Measurements from ENCODE around the gene SLC35F3.
"Not testable (repeated sequence)": the region's sequence is repeated elsewhere in the genome, so short reads cannot be mapped to it uniquely, and the experiment has no call there.

Gene SLC35F3

GRCh38 chr1:234111458-234112142 is 207.1 kb downstream of the SLC35F3 start:
- DNase-seq: no peak

GRCh38 chr1:234114648-234115307 is 210.3 kb downstream of the SLC35F3 start:
- DNase-seq: peak; percentile 36

- DNase-seq: no peak
Observed at GRCh38 chr1:234118911-234119310, 214.4 kb downstream of the SLC35F3 start.

- DNase-seq: no peak
Observed at GRCh38 chr1:234119431-234119830, 215.0 kb downstream of the SLC35F3 start.

GRCh38 chr1:234120327-234120944 is 216.0 kb downstream of the SLC35F3 start:
- DNase-seq: no peak

- DNase-seq: not testable (repeated sequence)
Observed at GRCh38 chr1:234121659-234122058, 217.2 kb downstream of the SLC35F3 start.

GRCh38 chr1:234122571-234122970 is 218.1 kb downstream of the SLC35F3 start:
- DNase-seq: not testable (repeated sequence)

GRCh38 chr1:234123867-234124266 is 219.4 kb downstream of the SLC35F3 start:
- no peak for DNase-seq

GRCh38 chr1:234125283-234125682 is 220.8 kb downstream of the SLC35F3 start:
- peak; percentile 24 for DNase-seq

- DNase-seq: no peak
Observed at GRCh38 chr1:234125714-234126113, 221.2 kb downstream of the SLC35F3 start.

GRCh38 chr1:234127026-234127671 is 222.7 kb downstream of the SLC35F3 start:
- DNase-seq: no peak

GRCh38 chr1:234132795-234133194 is 228.3 kb downstream of the SLC35F3 start:
- DNase-seq: no peak

GRCh38 chr1:234134878-234135277 is 230.4 kb downstream of the SLC35F3 start:
- DNase-seq: no peak

GRCh38 chr1:234135501-234135900 is 231.0 kb downstream of the SLC35F3 start:
- no peak for DNase-seq

- DNase-seq: no peak
Observed at GRCh38 chr1:234136073-234136472, 231.6 kb downstream of the SLC35F3 start.

- DNase-seq: no peak
Observed at GRCh38 chr1:234139966-234140365, 235.5 kb downstream of the SLC35F3 start.

GRCh38 chr1:234140388-234140787 is 235.9 kb downstream of the SLC35F3 start:
- DNase-seq: no peak

- DNase-seq: no peak
Observed at GRCh38 chr1:234141006-234141405, 236.5 kb downstream of the SLC35F3 start.

GRCh38 chr1:234143681-234144080 is 239.2 kb downstream of the SLC35F3 start:
- no peak for DNase-seq

- DNase-seq: no peak
Observed at GRCh38 chr1:234144901-234145300, 240.4 kb downstream of the SLC35F3 start.

GRCh38 chr1:234148350-234148749 is 243.9 kb downstream of the SLC35F3 start:
- DNase-seq: no peak

- DNase-seq: no peak
Observed at GRCh38 chr1:234148816-234149215, 244.3 kb downstream of the SLC35F3 start.

- no peak for DNase-seq
Observed at GRCh38 chr1:234149217-234149616, 244.7 kb downstream of the SLC35F3 start.

GRCh38 chr1:234150892-234151291 is 246.4 kb downstream of the SLC35F3 start:
- DNase-seq: no peak

All from CD4-positive, alpha-beta T cell treated with Interleukin-17A for 4 hours (primary cell).